DMS153 treated with DMSO at 0.1 percent for 48 hours (cell line): ENCODE measurements around the gene MFSD6.
"Not testable (repeated sequence)": the region's sequence is repeated elsewhere in the genome, so short reads cannot be mapped to it uniquely, and the experiment has no call there.

ENCODE experiments used
- DNase-seq: peaks from one replicate; lab custom pipeline; 2025; ENCODE audit not compliant: unreplicated experiment; lab: John Stamatoyannopoulos, UW

MFSD6 gene

GRCh38 chr2:190462181-190462580 lies 54.0 kb downstream of the MFSD6 start:
- no peak for DNase-seq

GRCh38 chr2:190462611-190463010 lies 54.5 kb downstream of the MFSD6 start:
- DNase-seq = no peak

GRCh38 chr2:190465060-190465459 lies 56.9 kb downstream of the MFSD6 start:
- DNase-seq = no peak

GRCh38 chr2:190466819-190467446 lies 58.8 kb downstream of the MFSD6 start:
- DNase-seq = no peak

GRCh38 chr2:190467575-190468083 lies 59.5 kb downstream of the MFSD6 start:
- no peak for DNase-seq

GRCh38 chr2:190468354-190468753 lies 60.2 kb downstream of the MFSD6 start:
- not testable (repeated sequence) for DNase-seq

- peak; percentile 96 for DNase-seq
These were observed 60.8 kb downstream of the MFSD6 start for GRCh38 chr2:190468814-190469569.

GRCh38 chr2:190469771-190470170 lies 61.6 kb downstream of the MFSD6 start:
- peak; percentile 94 for DNase-seq

- DNase-seq = no peak
These were observed 62.2 kb downstream of the MFSD6 start for GRCh38 chr2:190470256-190470826.

- peak; percentile 66 for DNase-seq
These were observed 69.7 kb downstream of the MFSD6 start for GRCh38 chr2:190477661-190478454.

- DNase-seq = no peak
These were observed 70.5 kb downstream of the MFSD6 start for GRCh38 chr2:190478572-190479195.

- DNase-seq = no peak
These were observed 73.2 kb downstream of the MFSD6 start for GRCh38 chr2:190481339-190481738.

- DNase-seq = no peak
These were observed 74.3 kb downstream of the MFSD6 start for GRCh38 chr2:190482451-190482850.

- no peak for DNase-seq
These were observed 78.0 kb downstream of the MFSD6 start for GRCh38 chr2:190486037-190486623.

GRCh38 chr2:190488516-190489233 lies 80.5 kb downstream of the MFSD6 start:
- DNase-seq = no peak

- no peak for DNase-seq
These were observed 81.3 kb downstream of the MFSD6 start for GRCh38 chr2:190489475-190489874.

- DNase-seq = no peak
These were observed 82.3 kb downstream of the MFSD6 start for GRCh38 chr2:190490502-190490901.

- no peak for DNase-seq
These were observed 84.9 kb downstream of the MFSD6 start for GRCh38 chr2:190493095-190493494.

- not testable (repeated sequence) for DNase-seq
These were observed 86.6 kb downstream of the MFSD6 start for GRCh38 chr2:190494600-190495227.
